HG02623 (cell line): ENCODE data around the gene GALNT10.
"Not testable (repeated sequence)": the region's sequence is repeated elsewhere in the genome, so short reads cannot be mapped to it uniquely, and the experiment has no call there.

Experiments
- ATAC-seq: cut with Tn5 transposase; IDR thresholded peaks from one replicate; pipeline ENCODE4 v1.9.1; 2021; ENCODE audit warnings: moderate library complexity; ENCODE audit not compliant: unreplicated experiment

The GALNT10 gene

GRCh38 chr5:154190595-154191304 lies at the start of gene GALNT10:
Gene GALNT10, plus strand, starts transcription at chr5:154190733. Its CDS starts 134 bp downstream, at chr5:154190867.
- ATAC-seq = peak; percentile 68

GRCh38 chr5:154141745-154142221 lies 48.8 kb upstream of the GALNT10 start:
- no peak for ATAC-seq

GRCh38 chr5:154143211-154143641 lies 47.3 kb upstream of the GALNT10 start:
- no peak for ATAC-seq

GRCh38 chr5:154145268-154145667 lies 45.3 kb upstream of the GALNT10 start:
- no peak for ATAC-seq

- no peak for ATAC-seq
These were observed 44.1 kb upstream of the GALNT10 start for GRCh38 chr5:154146409-154146808.

GRCh38 chr5:154147666-154148065 lies 42.9 kb upstream of the GALNT10 start:
- no peak for ATAC-seq

- ATAC-seq = not testable (repeated sequence)
These were observed 40.1 kb upstream of the GALNT10 start for GRCh38 chr5:154150471-154150870.

- no peak for ATAC-seq
These were observed 32.8 kb upstream of the GALNT10 start for GRCh38 chr5:154157483-154158378.

GRCh38 chr5:154158379-154158737 lies 32.2 kb upstream of the GALNT10 start:
- ATAC-seq = no peak

- ATAC-seq = no peak
These were observed 31.2 kb upstream of the GALNT10 start for GRCh38 chr5:154159343-154159742.

GRCh38 chr5:154162539-154163151 lies 27.9 kb upstream of the GALNT10 start:
- no peak for ATAC-seq

- no peak for ATAC-seq
These were observed 26.9 kb upstream of the GALNT10 start for GRCh38 chr5:154163327-154164248.

- no peak for ATAC-seq
These were observed 26.3 kb upstream of the GALNT10 start for GRCh38 chr5:154164249-154164581.

- no peak for ATAC-seq
These were observed 24.6 kb upstream of the GALNT10 start for GRCh38 chr5:154165886-154166285.

- ATAC-seq = no peak
These were observed 23.4 kb upstream of the GALNT10 start for GRCh38 chr5:154166901-154167791.

GRCh38 chr5:154168395-154168794 lies 22.1 kb upstream of the GALNT10 start:
- ATAC-seq = no peak

- ATAC-seq = no peak
These were observed 17.7 kb upstream of the GALNT10 start for GRCh38 chr5:154172785-154173184.

- ATAC-seq = no peak
These were observed 16.4 kb upstream of the GALNT10 start for GRCh38 chr5:154174091-154174490.

- no peak for ATAC-seq
These were observed 14.4 kb upstream of the GALNT10 start for GRCh38 chr5:154176181-154176580.

GRCh38 chr5:154178661-154179060 lies 11.9 kb upstream of the GALNT10 start:
- no peak for ATAC-seq
